Transverse colon (tissue), 4 donors: Measurements from ENCODE around the gene EHMT1.

Source experiments
- POLR2AphosphoS5 ChIP-seq, 3 donors: sonication (generic); formaldehyde crosslinking; IDR thresholded peaks; one replicate each; pipeline ENCODE4 v1.6.1; 2016; ENCODE audit warnings: antibody characterized with exemption in 3 of 3
- TF ChIP-seq, protein P1 (sequence below), 5 experiments: fragments of 200-600 bp in 3 of 5; fragments of 450-650 bp in 2 of 5; sonication (generic) in 3 of 5; IDR thresholded peaks; 1 replicate in 2 of 5; 2 replicates in 3 of 5; pipeline ENCODE4 v1.5.1; 2016 to 2017; ENCODE audit warnings: antibody characterized with exemption in 5 of 5, inconsistent platforms in 3 of 5, mild to moderate bottlenecking in 2 of 5, moderate library complexity in 1 of 5

DNA sequence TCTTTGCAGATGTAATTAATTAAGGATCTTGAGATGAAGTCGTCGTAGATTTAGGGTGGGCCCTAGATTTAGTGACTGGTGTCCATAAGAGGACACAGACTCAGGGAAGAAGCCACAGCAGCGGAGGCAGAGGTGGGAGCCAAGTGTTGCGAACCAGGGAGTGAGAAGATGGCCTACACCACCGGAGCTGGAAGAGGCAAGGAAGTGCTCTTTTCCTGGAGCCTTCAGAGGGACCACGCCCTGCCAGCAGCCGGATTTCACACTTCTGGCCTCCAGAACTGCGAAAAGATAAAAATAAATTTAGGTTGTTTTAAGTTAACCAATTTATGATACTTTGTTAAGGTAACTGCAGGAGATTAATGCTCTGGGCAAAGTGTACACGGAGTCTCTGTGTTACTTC, 30.7 kb downstream of the EHMT1 start:
- TF ChIP-seq, protein P1, sequence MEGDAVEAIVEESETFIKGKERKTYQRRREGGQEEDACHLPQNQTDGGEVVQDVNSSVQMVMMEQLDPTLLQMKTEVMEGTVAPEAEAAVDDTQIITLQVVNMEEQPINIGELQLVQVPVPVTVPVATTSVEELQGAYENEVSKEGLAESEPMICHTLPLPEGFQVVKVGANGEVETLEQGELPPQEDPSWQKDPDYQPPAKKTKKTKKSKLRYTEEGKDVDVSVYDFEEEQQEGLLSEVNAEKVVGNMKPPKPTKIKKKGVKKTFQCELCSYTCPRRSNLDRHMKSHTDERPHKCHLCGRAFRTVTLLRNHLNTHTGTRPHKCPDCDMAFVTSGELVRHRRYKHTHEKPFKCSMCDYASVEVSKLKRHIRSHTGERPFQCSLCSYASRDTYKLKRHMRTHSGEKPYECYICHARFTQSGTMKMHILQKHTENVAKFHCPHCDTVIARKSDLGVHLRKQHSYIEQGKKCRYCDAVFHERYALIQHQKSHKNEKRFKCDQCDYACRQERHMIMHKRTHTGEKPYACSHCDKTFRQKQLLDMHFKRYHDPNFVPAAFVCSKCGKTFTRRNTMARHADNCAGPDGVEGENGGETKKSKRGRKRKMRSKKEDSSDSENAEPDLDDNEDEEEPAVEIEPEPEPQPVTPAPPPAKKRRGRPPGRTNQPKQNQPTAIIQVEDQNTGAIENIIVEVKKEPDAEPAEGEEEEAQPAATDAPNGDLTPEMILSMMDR (IDR thresholded peaks at IDR 0.05) = no peak
- no peak for TF ChIP-seq POLR2AphosphoS5 (IDR thresholded peaks at IDR 0.05)
